Stimulated activated CD8-positive, alpha-beta memory T cell treated with anti-CD3 and anti-CD28 coated beads, Interleukin-15, amount 100 ng/mL, for 1 hour (primary cell): Measurements from ENCODE around the gene RBM33.
"Not testable (repeated sequence)": the region's sequence is repeated elsewhere in the genome, so short reads cannot be mapped to it uniquely, and the experiment has no call there.

Experiments
- DNase-seq: peaks from one replicate; pipeline ENCODE4 v3.0.0-alpha.2; 2020; ENCODE audit warnings: low read depth

Gene RBM33

GRCh38 chr7:155809332-155809946 is 165.0 kb downstream of the RBM33 start:
- DNase-seq, result no peak

- no peak for DNase-seq
Observed at GRCh38 chr7:155809947-155810769, 165.7 kb downstream of the RBM33 start.

DNA sequence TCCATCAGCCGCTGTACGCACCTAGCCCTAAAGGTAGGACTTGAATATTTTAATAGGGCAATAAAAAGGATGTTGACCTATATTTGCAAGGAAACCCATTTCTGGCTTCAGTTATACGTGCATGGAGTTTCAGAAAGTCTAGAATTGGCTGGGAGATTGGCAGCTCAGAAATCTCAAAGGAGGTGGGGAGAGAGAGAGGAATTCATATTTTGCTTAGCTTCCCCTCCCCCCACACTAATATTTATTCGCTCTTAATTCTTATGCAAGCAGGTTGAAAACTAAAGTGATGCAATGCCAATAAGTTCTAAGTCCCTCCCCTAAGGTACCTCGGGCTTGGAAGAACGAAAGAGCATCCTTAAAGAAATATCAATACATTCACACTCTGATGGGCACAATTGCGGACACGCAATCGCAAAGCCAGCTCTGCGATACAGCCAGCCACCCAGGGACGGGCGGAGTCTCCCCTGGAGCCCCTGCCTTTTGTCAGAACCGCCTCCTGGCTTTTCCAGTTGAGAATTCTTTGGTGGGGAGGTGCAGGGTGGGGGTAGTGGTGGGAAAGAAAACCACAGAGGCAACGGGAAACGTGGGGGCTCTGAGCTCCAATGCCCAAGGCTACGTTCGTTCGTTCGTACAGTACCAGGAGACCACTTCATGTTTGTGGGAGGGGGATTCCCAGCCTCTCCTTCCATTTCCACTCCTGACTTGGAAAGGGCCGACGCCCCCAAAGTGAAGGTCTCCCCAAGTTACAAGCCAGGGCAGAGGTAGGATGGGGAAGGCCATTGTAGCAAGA is 166.5 kb downstream of the RBM33 start:
- DNase-seq, result no peak

DNA sequence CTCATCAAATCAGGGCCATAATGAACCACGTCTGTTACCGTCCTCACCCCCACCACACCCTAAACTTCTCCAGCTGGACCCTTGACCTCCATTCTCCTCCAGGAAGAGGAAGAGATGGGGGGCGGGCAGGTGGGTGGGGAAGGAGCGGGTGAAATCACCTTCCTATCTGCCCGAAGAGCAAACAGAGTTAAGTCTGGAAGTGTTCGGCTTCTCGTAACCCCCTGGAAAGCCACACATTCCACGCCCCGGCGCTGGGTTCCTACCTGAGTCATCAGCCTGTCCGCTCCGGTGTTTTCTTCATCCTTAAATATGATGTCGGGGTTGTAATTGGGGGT is 167.1 kb downstream of the RBM33 start:
- DNase-seq, result no peak

- no peak for DNase-seq
Observed at GRCh38 chr7:155811895-155812761, 167.7 kb downstream of the RBM33 start, which contains the start of gene SHH. Gene SHH, minus strand, starts transcription at chr7:155812463. Its CDS starts 341 bp downstream, at chr7:155812122.

GRCh38 chr7:155813125-155813524 is 168.7 kb downstream of the RBM33 start:
- no peak for DNase-seq

DNA sequence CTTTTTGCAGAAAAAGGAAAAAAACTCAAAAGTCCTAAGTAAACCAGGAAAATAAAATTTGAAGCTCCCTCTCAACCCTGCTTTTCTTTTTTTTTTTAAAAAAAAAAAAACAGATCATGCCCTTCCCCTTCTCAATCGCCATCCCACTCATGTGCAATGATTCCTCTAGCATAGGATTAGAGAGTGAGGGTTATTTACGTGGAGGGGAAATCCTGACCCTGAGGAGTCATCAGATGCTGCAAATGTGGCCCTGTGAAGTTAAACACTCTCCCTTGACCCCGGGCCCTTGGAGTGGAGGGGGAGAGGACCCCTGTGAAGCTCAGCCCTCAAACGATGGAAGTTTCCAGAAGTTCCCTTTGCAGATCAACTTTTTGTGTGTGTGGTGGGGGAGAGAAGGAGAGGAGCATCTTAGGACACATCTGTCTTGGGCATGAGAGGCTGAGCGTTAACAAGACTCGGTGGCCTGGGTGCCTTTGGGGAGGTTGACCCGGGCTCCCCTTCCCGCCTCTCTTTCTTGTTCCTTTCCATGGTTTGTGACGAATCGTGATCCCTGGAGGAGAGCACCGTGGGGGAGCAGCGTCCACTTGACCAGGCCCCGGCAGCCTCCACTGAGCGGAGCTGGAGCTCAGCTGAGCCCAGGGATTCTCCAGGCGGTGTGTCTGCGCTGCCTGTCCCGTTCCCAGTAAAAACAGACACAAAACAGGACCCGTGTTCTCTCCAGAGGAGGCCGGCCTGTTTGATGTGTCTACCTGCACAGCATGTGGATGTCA is 169.3 kb downstream of the RBM33 start:
- no peak for DNase-seq

- no peak for DNase-seq
Observed at GRCh38 chr7:155814316-155815276, 170.1 kb downstream of the RBM33 start.

- peak; percentile 34 for DNase-seq
Observed at GRCh38 chr7:155815332-155816191, 171.1 kb downstream of the RBM33 start.

GRCh38 chr7:155816192-155816508 is 171.7 kb downstream of the RBM33 start:
- DNase-seq, result no peak

DNA sequence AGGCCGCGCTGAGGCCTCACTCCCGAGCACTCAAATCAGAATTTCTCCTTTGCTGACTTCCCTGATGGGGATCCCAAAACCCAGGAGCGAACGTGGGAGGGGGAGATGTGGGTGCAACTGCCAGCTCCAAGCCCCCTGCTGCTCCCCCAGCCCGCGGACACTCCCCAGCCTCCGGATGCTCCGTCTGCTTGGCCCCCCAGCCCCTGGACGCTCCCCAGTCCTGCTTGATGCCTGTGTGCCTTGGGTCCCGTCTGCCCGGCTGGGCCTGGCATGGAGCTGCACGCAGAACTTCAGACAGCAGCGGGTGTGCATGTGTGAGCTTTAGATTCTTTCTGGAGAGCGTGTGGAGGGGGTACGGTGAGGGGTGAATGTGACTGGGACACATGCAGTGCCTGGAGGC is 172.5 kb downstream of the RBM33 start:
- DNase-seq, result no peak

GRCh38 chr7:155817515-155817914 is 173.1 kb downstream of the RBM33 start:
- not testable (repeated sequence) for DNase-seq

GRCh38 chr7:155818154-155818819 is 173.8 kb downstream of the RBM33 start:
- no peak for DNase-seq

DNA sequence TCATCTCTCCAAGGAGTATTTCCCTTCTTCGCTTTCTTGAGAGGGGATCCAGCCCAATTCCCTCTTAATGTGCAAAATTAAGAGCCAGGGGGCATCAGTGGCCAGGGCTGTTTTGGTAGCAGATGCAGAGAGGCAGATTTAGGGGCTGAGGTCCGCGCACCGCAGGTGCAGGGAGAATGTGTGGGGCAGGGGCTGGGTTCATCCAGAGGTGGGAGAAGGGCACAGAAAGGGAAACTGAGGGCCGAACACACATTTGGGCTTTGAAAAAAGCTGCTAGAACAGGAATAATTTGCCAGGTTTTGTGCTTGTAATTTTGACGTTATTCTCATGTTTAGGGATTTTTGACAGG is 174.3 kb downstream of the RBM33 start:
- DNase-seq, result no peak

DNA sequence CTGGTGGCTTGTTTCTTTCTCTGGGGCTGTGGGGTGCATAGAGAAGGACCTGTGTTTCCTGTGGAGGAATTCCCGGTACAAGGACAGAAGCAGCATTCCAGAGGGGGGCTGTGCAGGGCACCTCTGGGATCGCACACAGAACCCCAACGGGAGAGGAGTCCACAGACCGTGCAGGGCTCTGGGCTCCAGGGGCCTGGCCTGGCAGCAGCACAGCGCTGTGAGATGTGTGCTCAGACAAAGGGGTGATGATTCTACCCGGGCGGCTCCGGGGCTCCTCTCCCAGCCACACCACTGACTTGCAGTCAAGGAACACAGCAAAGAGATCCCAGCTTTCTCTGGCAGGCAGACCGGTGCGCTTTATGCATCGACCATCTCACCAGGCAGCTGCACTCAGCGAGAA is 174.7 kb downstream of the RBM33 start:
- no peak for DNase-seq

GRCh38 chr7:155820246-155820645 is 175.8 kb downstream of the RBM33 start:
- DNase-seq, result no peak

DNA sequence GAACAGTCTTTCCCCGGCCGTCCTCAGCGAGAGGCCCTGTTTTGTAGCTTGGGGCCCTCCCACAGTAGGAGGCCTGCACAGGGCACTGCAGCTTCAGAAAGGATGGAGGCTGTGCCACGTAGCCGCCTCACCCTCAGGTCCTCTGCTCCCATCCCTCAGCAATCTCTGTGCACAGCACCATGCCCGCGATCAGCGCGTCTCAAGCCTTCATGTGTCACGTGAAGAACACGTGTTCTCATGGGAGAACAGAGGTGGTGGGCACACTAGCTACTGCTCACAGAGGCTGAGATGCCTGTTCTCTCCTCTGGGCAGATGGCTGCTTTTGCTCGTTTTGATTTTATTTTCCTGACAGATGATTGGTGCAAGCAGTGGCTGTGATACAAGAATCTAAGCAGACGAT is 176.3 kb downstream of the RBM33 start:
- DNase-seq, result no peak

GRCh38 chr7:155821851-155822250 is 177.4 kb downstream of the RBM33 start:
- DNase-seq, result no peak
